ENCODE data around the gene ATP5MG. TPM values are rescaled to one million over a fixed set of nuclear protein-coding genes. Genes with fewer than 3 reads are reported as not detected.

Gene ATP5MG
- total RNA-seq, 1 experiment from 2014 or later = 205 TPM

DNA sequence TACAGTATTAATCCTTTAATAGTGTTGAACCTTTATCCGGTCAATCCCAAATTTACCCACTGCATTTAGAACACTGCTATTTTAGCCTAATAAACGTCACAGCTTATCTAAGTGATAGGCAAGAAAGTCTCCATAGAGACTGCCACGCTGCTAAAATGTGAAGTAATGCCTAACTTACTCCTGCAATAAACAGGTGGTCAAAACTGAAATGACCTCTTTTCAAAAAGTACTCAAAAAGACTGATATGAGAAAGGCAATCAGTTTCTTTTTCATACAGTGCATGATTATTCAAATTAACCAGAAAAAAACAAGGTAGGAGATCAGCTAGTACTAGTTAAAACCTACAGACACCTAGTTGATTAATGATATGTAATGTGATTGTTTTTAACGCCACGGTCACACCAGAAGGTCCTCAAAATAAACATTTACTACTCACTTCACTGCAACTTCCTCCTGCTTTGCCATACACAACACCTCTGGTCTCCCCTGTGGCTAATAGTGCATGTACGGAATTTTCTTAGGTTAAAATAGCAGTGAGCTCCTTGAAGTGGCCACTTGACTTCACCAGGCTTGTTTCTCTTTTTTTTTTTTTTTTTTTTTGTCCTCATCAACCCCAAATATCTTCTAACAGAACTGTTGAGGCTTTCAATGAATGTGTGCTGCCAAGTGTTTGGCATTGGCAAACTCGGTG lies 8.8 kb downstream of the ATP5MG start (continued):
- no peak for TF ChIP-seq SRF (IDR thresholded peaks at IDR 0.05; ENCODE audit: low read depth)
- no peak for TF ChIP-seq CBX3 (IDR thresholded peaks at IDR 0.05; ENCODE audit: low read depth)
- TF ChIP-seq TCF7L2 (IDR thresholded peaks at IDR 0.05; ENCODE audit: borderline replicate concordance, extremely low read depth, insufficient read depth, insufficient read length) = no peak

GRCh38 chr11:118411530-118411929 lies 10.1 kb downstream of the ATP5MG start:
- H3K9me3 ChIP-seq (ENCODE audit: control insufficient read depth in 1 of 2, insufficient read depth in 1 of 2, low read depth in 1 of 2, low read length in 2 of 2) = no peaks in the 10 kb centered on the region
- no peak overlapping the region for H3K4me3 ChIP-seq (replicated peaks in 1 of 2; ENCODE audit: low read depth in 1 of 2, low read length in 2 of 2)
- H3K79me2 ChIP-seq (ENCODE audit: insufficient read depth, low read length) = peaks cover 26% of the 10 kb centered on the region
- no peak overlapping the region for H3K27ac ChIP-seq (ENCODE audit: low read depth, low read length)
- peaks cover 0 to 13% of the 10 kb centered on the region in 2 experiments; a peak in 2 of 4 replicates for H3K4me1 ChIP-seq (ENCODE audit: control insufficient read depth in 1 of 2, insufficient read depth in 2 of 2, low read length in 2 of 2)
- ChIA-PET POLR2A (no interaction called here), CTCF (interaction anchor here (0.7 kb wide), 1 partner anchor 929 kb away, joined by 3 read pairs; no protein-coding TSS in a partner anchor), RAD21 (ENCODE audit: low non-redundant PET in 1 of 2, low total read pairs in 2 of 2, uncharacterized antibody in 2 of 2, unreplicated experiment in 2 of 2) (no interaction called here)
- H3K27me3 ChIP-seq (ENCODE audit: insufficient read depth, low read length) = no peaks in the 10 kb centered on the region
- no peak overlapping the region for H3K4me2 ChIP-seq (ENCODE audit: low read length)
- peaks cover 13 to 31% of the 10 kb centered on the region in 2 experiments for H3K36me3 ChIP-seq (ENCODE audit: control insufficient read depth in 1 of 2, insufficient read depth in 2 of 2, low read length in 2 of 2)
- H3K9ac ChIP-seq (ENCODE audit: low read length) = no peak overlapping the region
- H2AFZ ChIP-seq (ENCODE audit: low read depth, low read length, poor library complexity, severe bottlenecking) = no peak overlapping the region
- DNase-seq (ENCODE audit: low read depth, low spot score) (no peak), ATAC-seq (no peak)
- TF ChIP-seq ZBTB33 (IDR thresholded peaks at IDR 0.05; ENCODE audit: extremely low read depth, insufficient replicate concordance, low read length) (no peak), JUND (IDR thresholded peaks at IDR 0.05) (no peak), ELF1 (IDR thresholded peaks at IDR 0.05; ENCODE audit: borderline replicate concordance, low read depth) (no peak), POLR2A (IDR thresholded peaks at IDR 0.05; ENCODE audit: borderline replicate concordance, extremely low read depth, insufficient read depth, insufficient read length) (no peak), RAD21 (IDR thresholded peaks at IDR 0.05; ENCODE audit: low read depth) (no peak), YY1 (IDR thresholded peaks at IDR 0.05; ENCODE audit: extremely low read depth, insufficient replicate concordance, low read depth, low read length) (no peak)
- no peaks in the 10 kb centered on the region for H3K9me2 ChIP-seq (ENCODE audit: insufficient read depth)
- peaks cover 9% of the 10 kb centered on the region; the same call in 1 of the 2 replicates for H4K20me1 ChIP-seq (ENCODE audit: insufficient read depth)
- no TSS peak for BruUV-seq (replicated peaks)
- intact Hi-C loops (cut with micrococcal nuclease) = no loop called here
